SH-SY5Y (cell line): ENCODE measurements around the gene PRODH.

Experiments
- GATA2 ChIP-seq: IDR thresholded peaks from 2 replicates; pipeline ENCODE4 v1.6.1; 2011; ENCODE audit warnings: mild to moderate bottlenecking, low read depth, low read length
- GATA3 ChIP-seq: IDR thresholded peaks from 2 replicates; pipeline ENCODE4 v1.6.1; 2011; ENCODE audit warnings: low read depth, mild to moderate bottlenecking, low read length, moderate library complexity

DNA sequence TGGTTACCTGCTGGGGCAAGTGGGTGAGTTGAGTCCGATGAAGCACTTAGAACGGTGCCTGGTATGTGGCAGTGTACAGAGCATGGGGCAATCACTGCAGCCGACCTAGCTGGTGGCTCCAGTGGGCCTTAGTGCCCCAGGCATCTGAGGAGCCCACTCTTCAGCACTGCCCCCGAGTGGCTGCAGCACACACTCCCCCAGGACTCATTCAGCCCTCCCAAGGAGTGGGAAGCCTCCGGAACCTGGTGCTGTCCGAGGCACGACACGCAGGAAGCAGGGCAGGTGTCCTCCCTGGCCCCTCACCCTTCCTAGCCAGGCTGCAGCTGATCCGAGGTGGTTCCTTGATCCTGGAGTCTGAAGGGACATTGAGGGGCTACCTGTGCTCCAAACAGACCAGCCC lies 42.4 kb upstream of the PRODH start:
- TF ChIP-seq GATA3 (no peak), GATA2 (no peak)
